ENCODE measurements around the gene PROZ.

The PROZ gene

GRCh38 chr13:113182046-113182445 is 23.6 kb downstream of the PROZ start:
- DNase-seq, result no peak

- DNase-seq, result no peak
Observed at GRCh38 chr13:113183450-113184129, 25.1 kb downstream of the PROZ start.

GRCh38 chr13:113184568-113185440 is 26.4 kb downstream of the PROZ start:
- DNase-seq, result no peak

GRCh38 chr13:113186061-113186900 is 27.8 kb downstream of the PROZ start:
- DNase-seq, result no peak

GRCh38 chr13:113187263-113187669 is 28.8 kb downstream of the PROZ start:
- DNase-seq, result no peak

- no peak for DNase-seq
Observed at GRCh38 chr13:113187883-113188665, 29.6 kb downstream of the PROZ start.

- no peak for DNase-seq
Observed at GRCh38 chr13:113190181-113190580, 31.7 kb downstream of the PROZ start.

- DNase-seq, result no peak
Observed at GRCh38 chr13:113192279-113192678, 33.8 kb downstream of the PROZ start.

- DNase-seq, result no peak
Observed at GRCh38 chr13:113192902-113193301, 34.5 kb downstream of the PROZ start.

GRCh38 chr13:113195360-113195759 is 36.9 kb downstream of the PROZ start:
- DNase-seq, result no peak

- DNase-seq, result no peak
Observed at GRCh38 chr13:113196970-113197737, 38.7 kb downstream of the PROZ start.

GRCh38 chr13:113201815-113202214 is 43.4 kb downstream of the PROZ start:
- DNase-seq, result no peak

GRCh38 chr13:113202912-113203311 is 44.5 kb downstream of the PROZ start:
- DNase-seq, result no peak

- no peak for DNase-seq
Observed at GRCh38 chr13:113203507-113204377, 45.3 kb downstream of the PROZ start.

GRCh38 chr13:113204378-113204734 is 45.9 kb downstream of the PROZ start:
- no peak for DNase-seq

GRCh38 chr13:113205428-113205931 is 47.0 kb downstream of the PROZ start:
- no peak for DNase-seq

GRCh38 chr13:113207460-113207859 is 49.0 kb downstream of the PROZ start:
- no peak for DNase-seq

- peak; percentile 25 for DNase-seq
Observed at GRCh38 chr13:113207890-113208420, 49.5 kb downstream of the PROZ start.

GRCh38 chr13:113208421-113209335 is 50.2 kb downstream of the PROZ start, which contains the start of gene PCID2:
Gene PCID2, minus strand, starts transcription at chr13:113208669. Its CDS starts 35 bp downstream, at chr13:113208634.
- peak; percentile 69 for DNase-seq

All from NCI-H1417 treated with DMSO at 0.1 percent for 48 hours (cell line).